HG02840 (cell line): ENCODE measurements around the gene BUD31.
"Not testable (repeated sequence)": the region's sequence is repeated elsewhere in the genome, so short reads cannot be mapped to it uniquely, and the experiment has no call there.

Experiments
- ATAC-seq: cut with Tn5 transposase; IDR thresholded peaks from one replicate; pipeline ENCODE4 v1.9.1; 2021; ENCODE audit warnings: mild to moderate bottlenecking, moderate library complexity, moderate number of reproducible peaks; ENCODE audit not compliant: unreplicated experiment, low FRiP score

Gene BUD31

DNA sequence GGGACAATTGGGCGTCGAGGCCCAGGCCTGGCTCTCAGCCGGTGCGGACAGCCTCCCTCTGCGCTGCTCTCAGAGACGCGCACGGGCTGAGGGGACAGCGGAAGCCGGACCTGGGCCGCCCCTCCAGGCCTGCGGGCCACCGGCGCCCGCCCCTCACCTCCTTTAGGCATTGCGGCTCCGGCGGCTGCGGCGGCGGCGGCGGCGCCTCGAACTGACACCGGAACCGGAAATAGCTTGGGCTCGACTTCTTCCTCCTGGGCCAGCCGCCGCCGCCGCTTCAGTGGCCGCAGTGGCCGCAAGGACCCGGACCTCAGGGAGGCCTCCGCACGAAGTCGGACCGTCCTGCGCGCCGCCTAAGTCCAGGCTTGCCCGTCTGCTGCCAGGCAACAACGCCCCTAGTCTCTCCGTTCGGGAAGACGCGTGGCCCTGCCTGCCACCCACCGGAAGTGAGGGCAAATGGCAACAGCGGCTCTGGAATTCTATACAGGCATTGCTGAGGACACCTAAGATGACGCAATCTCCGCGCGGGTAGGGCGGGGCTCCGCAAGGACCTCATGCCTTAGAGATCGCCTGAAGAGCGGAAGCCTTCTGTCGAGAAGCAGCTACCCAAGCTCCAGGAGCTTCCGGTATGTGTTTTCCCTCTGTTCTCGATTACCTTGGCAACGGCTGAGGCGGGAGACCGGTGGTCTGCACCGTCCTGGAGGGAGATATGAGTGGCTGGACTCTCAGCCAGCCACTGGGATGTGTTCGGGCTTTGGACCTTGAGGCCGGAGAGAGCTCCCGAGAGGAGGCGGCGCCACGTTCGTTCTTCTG is at the start of gene BUD31, which contains the start of gene PDAP1:
Gene BUD31 (plus strand): TSS at position 591 of the 813 bp plus-strand sequence. CDS start 2,124 bp downstream, outside the sequence.
Gene PDAP1 (minus strand): TSS at position 219 of the 813 bp plus-strand sequence. CDS start 49 bp downstream, at position 170.
- peak; percentile 81 for ATAC-seq

DNA sequence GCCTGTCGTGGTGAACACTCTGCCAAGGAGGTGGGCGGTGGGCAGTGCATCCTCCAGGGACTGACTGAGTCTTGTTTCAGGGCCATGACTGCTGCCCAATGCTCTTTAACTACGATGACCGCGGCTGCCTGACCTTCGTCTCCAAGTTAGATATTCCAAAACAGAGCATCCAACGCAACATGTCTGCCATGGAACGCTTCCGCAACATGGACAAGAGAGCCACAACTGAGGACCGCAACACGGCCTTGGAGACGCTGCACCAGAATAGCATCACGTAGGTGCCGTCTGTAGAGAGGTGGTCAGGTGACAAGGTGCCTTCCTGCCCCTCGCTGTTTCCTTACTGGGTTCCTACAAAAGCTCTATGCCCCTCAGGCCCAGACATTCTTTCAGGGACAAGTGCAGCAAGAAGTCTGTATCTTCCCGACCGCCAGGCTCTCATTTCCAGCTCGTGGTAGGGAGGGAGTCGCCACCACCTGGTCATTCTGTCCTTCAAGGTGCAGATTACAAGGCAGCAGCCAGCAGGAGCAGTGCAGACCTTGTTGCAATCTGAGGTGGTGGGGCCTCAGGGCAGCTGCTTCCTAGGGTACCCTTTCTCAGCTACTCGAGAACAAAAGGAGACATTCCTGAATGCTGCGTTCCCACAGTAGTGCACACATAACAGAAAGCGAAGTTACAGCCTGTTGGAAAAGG is 49.2 kb upstream of the BUD31 start:
- ATAC-seq = no peak

DNA sequence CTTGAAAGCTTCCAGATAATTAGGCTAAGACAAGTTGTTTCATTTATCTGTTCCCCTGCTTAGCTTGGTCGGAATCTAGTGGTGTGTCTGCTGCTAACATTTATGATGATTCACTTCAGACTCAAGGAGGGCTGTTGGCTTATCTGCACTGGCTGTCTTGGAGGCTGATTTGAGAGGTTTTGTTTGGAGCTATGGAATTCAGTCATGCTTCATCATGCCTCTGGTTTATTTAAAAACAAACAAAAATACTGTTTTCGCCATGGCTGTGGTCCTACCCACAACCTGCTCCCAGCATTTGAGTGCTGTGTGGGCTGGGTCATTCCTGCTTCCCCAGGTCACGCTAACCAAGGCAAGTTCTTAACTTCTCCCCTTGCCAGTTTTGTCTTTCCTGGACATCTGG is 46.0 kb upstream of the BUD31 start:
- no peak for ATAC-seq

GRCh38 chr7:99363286-99363685 is 45.5 kb upstream of the BUD31 start:
- no peak for ATAC-seq

GRCh38 chr7:99365318-99366141 is 43.2 kb upstream of the BUD31 start:
- ATAC-seq = no peak

DNA sequence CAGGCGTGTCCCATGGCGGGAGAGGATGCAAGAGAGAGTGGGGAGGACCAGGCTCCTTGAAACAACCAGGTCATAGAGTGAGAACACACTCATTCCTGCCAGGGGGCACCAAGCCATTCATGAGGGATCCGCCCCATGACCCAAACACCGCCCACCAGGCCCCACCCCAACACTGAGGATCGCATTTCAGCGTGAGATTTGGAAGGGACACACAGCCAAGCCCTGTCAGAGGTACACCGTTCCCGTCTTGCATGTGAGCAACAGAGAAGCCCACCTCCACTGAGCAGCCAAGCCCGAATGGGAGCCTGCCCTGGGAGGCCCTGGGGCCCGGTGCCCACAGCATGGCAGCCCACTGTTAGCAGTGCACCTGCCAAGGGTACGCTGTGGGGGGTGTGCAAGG is 42.1 kb upstream of the BUD31 start:
- no peak for ATAC-seq

GRCh38 chr7:99368750-99369389 is 39.9 kb upstream of the BUD31 start:
- no peak for ATAC-seq

DNA sequence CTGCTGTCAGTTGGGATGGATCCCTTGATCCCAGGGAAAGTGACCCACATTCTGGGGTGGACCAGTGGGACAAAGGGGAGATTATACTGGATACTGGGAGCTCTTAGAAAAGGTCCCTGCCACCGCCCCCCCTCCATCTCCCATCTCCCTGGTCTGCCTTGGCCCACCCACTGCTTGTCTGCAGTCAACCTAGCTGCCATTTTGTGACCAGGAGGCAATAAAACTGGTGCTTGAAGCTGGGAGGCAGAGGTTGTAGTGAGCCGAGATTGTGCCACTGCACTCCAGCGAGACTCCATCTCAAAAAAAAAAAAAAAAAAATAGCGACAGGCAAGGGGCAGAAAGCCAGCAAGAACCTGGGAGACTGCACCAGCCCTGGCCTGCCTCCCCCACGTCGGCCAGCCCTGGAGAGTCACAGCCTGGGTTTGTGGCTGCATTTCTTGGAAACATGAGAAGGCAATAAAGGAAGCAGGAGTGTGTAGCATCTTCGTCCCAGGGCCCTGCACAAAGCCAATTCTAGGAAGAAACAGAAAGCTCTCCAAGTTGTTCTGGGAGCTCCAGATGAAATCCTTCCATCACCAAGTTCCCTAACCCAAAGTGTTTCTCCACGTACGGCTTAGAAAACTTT is 38.9 kb upstream of the BUD31 start:
- no peak for ATAC-seq

DNA sequence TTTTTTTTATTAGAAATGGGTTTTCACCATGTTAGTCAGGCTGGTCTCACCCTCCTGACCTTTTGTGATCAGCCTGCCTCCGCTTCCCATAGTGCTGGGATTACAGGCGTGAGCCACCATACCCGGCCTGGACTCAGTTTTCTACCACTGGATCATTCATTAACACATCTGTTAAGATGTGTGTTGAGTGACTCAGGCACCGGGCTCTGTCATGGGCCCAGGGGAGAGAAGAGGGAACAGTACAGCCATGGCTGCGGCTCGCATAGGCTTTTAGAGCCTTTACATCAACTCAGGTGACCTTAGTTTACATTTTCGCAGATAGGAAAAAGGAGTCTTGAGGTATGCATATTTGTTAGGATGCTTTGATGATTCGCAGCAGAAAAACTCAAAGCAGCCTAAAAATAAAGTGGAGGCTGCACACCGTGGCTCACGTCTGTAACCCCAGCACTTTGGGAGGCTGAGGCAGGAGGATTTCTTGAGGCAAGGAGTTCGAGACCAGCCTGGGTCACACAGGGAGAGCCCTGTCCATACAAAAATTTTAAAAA is 37.3 kb upstream of the BUD31 start:
- no peak for ATAC-seq

- ATAC-seq = no peak
Observed at GRCh38 chr7:99372275-99373090, 36.3 kb upstream of the BUD31 start.

GRCh38 chr7:99373091-99374066 is 35.4 kb upstream of the BUD31 start:
- ATAC-seq = no peak

DNA sequence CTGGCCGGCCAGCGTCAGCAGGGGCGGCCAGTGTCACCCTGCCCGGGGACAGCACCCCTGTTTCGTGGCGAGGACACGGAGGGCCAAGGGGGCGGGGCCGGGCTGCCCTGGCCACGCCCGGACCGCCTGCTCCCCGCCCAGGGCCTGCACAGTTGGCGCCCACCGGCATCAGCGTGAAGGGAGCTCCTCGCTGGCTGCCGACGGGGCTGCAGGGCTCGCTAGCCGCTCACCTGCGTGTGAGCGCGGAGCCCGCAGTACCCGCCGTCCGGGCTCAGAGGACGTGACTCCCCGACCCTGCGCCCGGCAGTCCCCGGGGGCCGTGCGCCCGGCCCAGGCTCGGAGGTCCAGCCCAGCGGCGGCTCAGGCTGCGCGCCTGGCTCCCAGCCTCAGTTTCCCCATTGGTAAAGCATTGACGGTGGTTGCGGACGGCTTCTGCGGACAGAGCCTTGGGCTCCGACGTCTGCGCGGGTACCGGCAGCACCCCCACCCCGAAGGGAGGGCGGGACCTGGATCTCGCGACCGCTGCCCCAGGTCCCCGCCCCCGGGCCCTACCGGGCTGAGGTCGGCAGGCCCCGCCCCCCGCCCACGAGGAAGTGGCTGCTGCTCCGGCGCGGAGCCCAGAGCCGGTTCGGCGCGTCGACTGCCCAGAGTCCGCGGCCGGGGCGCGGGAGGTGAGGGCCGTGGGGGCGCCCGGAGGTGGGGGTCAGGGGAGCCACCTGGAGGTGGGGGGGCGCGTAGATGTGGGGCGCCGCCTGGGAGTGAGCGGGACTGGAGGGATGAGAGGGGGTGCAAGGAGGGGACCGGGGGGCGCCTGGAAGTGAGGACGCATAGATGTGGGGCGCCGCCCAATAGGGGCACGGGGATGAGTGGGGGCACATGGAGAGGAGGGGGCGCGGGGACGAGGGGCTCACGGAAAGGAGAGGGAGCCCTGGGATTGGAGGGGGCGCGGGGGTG is 34.4 kb upstream of the BUD31 start, which contains the start of gene ARPC1B:
Gene ARPC1B (plus strand): TSS at position 620 of the 954 bp plus-strand sequence. CDS start 10,985 bp downstream, outside the sequence.
- peak; percentile 48 for ATAC-seq

GRCh38 chr7:99375070-99375807 is 33.5 kb upstream of the BUD31 start:
- ATAC-seq = peak; percentile 31

DNA sequence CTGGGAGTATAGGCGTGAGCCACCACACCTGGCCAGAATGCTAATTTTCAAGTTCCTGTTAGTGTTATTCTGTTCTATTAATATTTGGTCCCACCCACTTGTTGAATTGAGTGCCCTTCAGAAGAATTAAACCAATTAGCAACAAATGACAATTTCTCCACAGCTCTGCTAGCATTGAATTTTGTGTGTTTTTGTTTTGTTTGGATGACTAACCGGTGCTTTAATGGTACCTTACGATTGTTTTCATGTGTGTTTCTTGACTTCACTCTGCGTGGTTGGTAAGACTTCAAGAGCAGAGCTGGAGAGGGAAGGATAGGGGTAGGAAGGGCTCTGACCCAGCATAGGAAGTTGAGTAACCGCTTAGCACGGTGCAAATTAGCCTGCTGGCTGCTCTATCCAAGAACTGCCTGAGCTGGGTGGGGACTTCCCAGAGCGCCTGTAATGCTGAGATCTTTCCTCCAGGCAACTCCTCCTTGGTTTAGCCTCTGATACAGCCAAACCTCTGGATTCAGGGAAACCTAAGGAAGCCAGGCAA is 29.7 kb upstream of the BUD31 start:
- ATAC-seq = no peak

DNA sequence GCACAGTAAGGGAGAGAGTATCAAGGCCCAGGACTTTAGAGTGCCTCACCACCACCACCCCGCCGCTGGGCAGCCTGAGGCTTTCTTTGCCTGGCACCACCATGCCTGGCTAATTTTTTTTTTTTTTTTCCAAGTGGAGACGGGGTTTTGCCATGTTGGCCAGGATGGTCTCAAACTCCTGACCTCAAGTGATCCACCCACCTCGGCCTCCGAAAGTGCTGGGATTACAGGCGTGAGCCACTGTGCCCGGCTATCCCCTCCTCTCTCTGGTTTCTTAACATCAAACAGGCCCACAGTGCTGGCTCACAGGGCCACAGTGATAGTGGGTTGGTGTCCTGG is 29.1 kb upstream of the BUD31 start:
- not testable (repeated sequence) for ATAC-seq
